Measurements from ENCODE around the gene ST6GALNAC3. TPM values are rescaled to one million over a fixed set of nuclear protein-coding genes. Genes with fewer than 3 reads are reported as not detected.

The ST6GALNAC3 gene
- polyA plus RNA-seq, 1 donor from 2014 or later, result 0.99 TPM

GRCh38 chr1:76055987-76056386 lies 18.6 kb upstream of the ST6GALNAC3 start:
- H3K4me3 Mint-ChIP-seq, result no peak overlapping the region
- peaks cover 0 to 2% (median 2%) of the 10 kb centered on the region in 3 donors for H3K9me3 Mint-ChIP-seq
- peaks cover 6% of the 10 kb centered on the region for H3K27me3 Mint-ChIP-seq
- no peak overlapping the region for H3K27ac Mint-ChIP-seq
- no peaks in the 10 kb centered on the region for H3K4me1 Mint-ChIP-seq
- H3K36me3 Mint-ChIP-seq, result no peaks in the 10 kb centered on the region

DNA sequence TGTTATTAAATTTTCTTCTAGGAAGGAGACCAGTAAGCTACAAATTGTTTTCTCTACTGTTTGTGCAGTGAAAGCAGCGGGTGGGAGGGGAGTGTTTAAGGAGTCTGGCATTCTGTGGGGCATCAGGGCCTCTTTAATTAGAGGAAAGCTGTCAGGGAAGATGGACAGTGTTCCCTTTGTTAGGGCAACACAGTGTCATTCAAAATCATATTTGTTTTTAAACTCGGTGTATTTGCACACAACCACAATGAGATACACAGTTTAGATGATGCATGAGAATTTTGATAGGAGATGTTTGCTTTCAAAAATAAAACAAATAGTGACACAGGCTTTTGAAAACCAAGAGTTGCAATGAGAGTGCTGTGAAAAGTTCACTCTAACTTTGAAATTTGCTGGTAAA lies 15.1 kb upstream of the ST6GALNAC3 start:
- no peak overlapping the region for H3K27ac Mint-ChIP-seq
- H3K4me1 Mint-ChIP-seq, result no peaks in the 10 kb centered on the region
- peaks cover 6% of the 10 kb centered on the region for H3K27me3 Mint-ChIP-seq
- H3K36me3 Mint-ChIP-seq, result no peaks in the 10 kb centered on the region
- no peak overlapping the region for H3K4me3 Mint-ChIP-seq
- H3K9me3 Mint-ChIP-seq, result peaks cover 0 to 2% (median 2%) of the 10 kb centered on the region in 3 donors

- no peaks in the 10 kb centered on the region for H3K36me3 Mint-ChIP-seq
- no peak overlapping the region for H3K4me3 Mint-ChIP-seq
These were observed 9.3 kb upstream of the ST6GALNAC3 start for GRCh38 chr1:76065270-76065669.

DNA sequence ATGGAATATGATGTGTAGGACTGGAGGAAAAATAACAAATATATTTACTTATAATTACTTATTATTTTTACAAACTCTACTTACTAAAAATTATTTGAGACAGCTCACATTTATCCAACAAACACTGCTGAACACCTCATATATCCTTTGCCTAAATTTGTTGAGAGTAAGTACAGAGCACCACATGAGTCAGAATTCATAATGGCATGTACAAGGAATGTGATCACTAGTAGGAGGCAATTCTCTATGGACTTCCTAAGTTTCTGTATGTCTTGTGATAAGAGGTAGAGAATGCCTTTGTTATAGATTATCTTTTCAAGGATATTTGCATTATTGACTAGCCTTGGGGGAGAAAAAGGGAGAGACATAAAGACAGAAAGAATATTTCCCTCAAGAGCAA lies 8.2 kb upstream of the ST6GALNAC3 start:
- Mint-ChIP-seq H3K4me1 (no peaks in the 10 kb centered on the region), H3K4me3 (no peak overlapping the region), H3K9me3 (no peaks in the 10 kb centered on the region), H3K36me3 (no peaks in the 10 kb centered on the region), H3K27ac (no peak overlapping the region), H3K27me3 (no peaks in the 10 kb centered on the region)

More at GRCh38 chr1:76065270-76065669, 9.3 kb upstream of the ST6GALNAC3 start:
- no peaks in the 10 kb centered on the region for H3K4me1 Mint-ChIP-seq
- no peak overlapping the region for H3K27ac Mint-ChIP-seq
- no peaks in the 10 kb centered on the region for H3K9me3 Mint-ChIP-seq
- H3K27me3 Mint-ChIP-seq, result no peaks in the 10 kb centered on the region

DNA sequence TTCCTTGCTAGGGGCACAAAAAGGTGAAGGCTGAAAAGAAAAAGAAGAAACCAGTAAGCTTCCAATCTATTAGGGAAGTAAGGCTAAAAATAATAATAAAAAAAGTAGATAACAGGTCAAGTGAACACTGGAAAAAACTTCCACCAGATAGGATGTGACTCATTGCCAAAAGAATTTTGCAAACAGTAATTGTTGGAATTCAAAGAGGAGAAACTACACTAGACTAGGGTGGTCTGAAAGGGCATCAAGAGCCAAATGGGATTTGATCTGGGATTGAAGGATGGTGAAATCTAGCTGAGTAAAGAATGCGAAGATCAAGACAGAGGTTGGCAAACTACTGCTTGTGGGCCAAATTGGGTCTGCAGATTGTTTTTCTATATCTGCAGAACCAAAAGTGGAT lies 6.0 kb upstream of the ST6GALNAC3 start:
- H3K27me3 Mint-ChIP-seq, result no peaks in the 10 kb centered on the region
- no peaks in the 10 kb centered on the region for H3K9me3 Mint-ChIP-seq
- H3K4me1 Mint-ChIP-seq, result no peaks in the 10 kb centered on the region
- no peak overlapping the region for H3K4me3 Mint-ChIP-seq
- H3K36me3 Mint-ChIP-seq, result no peaks in the 10 kb centered on the region
- H3K27ac Mint-ChIP-seq, result no peak overlapping the region

DNA sequence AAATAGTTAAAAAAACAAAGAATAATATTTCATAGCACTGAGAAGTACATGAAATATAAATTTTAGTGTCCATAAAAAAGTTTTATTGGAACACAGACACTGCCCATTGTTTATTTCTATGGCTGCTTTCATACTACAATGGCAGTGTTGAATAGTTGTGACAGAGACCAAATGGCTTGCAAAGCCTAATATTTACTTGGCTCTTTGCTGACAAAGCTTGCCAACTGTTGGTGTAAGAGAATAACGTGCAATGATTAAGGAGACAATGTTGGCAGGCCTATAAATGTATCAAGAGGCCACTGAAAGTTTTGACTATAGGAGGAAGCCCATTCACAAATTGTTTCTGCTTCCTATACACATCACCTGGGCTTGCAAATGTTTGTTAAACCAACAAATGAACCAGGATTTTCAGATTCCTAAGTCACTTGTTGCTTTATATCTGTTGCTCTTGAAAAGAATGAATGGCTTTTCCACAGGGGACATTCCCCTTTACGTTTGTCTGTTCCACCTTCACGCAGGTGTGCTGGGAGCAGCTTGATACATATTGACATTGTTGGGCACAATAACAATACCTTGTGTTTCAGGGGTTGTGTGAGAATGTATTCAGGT lies 5.5 kb upstream of the ST6GALNAC3 start:
- Mint-ChIP-seq H3K27ac (no peak overlapping the region), H3K4me3 (no peak overlapping the region), H3K4me1 (peaks cover under 1 to 3% (median under 1%) of the 10 kb centered on the region in 3 donors), H3K36me3 (no peaks in the 10 kb centered on the region), H3K9me3 (no peaks in the 10 kb centered on the region), H3K27me3 (no peaks in the 10 kb centered on the region)

- Mint-ChIP-seq H3K4me3 (no peak overlapping the region), H3K9me3 (no peaks in the 10 kb centered on the region), H3K36me3 (no peaks in the 10 kb centered on the region), H3K27ac (no peak overlapping the region), H3K4me1 (peaks cover 6 to 11% (median 9%) of the 10 kb centered on the region in 3 donors), H3K27me3 (no peaks in the 10 kb centered on the region)
These were observed 4.0 kb upstream of the ST6GALNAC3 start for GRCh38 chr1:76070538-76070937.

GRCh38 chr1:76073481-76073880 lies 1.1 kb upstream of the ST6GALNAC3 start:
- Mint-ChIP-seq H3K9me3 (no peaks in the 10 kb centered on the region), H3K4me3 (peak overlapping the region in 2 of 4 donors; percentile 32 to 76), H3K27me3 (no peaks in the 10 kb centered on the region), H3K36me3 (no peaks in the 10 kb centered on the region), H3K4me1 (peaks cover 14 to 24% (median 18%) of the 10 kb centered on the region in 3 donors), H3K27ac (peak overlapping the region in 2 of 3 donors; percentile 8 to 73)

DNA sequence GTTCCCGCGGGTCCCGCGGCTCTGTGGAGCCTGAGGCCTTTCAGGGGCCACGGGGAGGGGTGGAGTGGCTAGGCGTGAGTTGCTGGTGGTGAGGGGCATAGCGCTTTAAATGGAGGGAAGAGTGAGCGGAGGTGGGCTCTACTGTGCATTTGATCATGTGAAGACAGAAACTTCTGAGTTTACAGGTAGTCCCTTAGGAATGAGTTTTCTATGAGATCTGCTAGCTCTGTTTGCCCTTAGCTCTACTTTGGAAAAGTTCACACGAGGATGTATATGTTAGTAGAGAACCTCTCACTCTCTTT lies 593 bp downstream of the ST6GALNAC3 start:
- Mint-ChIP-seq H3K27ac (peak overlapping the region; percentile 18 to 95 (median 30)), H3K4me3 (peak overlapping the region; percentile 76 to 91 (median 87)), H3K36me3 (no peaks in the 10 kb centered on the region), H3K27me3 (peaks cover 1% of the 10 kb centered on the region), H3K4me1 (peaks cover 18 to 29% (median 18%) of the 10 kb centered on the region in 3 donors), H3K9me3 (no peaks in the 10 kb centered on the region)

GRCh38 chr1:76075877-76076276 lies 1.3 kb downstream of the ST6GALNAC3 start:
- peak overlapping the region; percentile 18 to 95 (median 30) for H3K27ac Mint-ChIP-seq
- peaks cover 1% of the 10 kb centered on the region for H3K27me3 Mint-ChIP-seq
- H3K9me3 Mint-ChIP-seq, result no peaks in the 10 kb centered on the region
- no peaks in the 10 kb centered on the region for H3K36me3 Mint-ChIP-seq
- H3K4me1 Mint-ChIP-seq, result peaks cover 18 to 32% (median 20%) of the 10 kb centered on the region in 3 donors
- H3K4me3 Mint-ChIP-seq, result peak overlapping the region; percentile 76 to 91 (median 87)

DNA sequence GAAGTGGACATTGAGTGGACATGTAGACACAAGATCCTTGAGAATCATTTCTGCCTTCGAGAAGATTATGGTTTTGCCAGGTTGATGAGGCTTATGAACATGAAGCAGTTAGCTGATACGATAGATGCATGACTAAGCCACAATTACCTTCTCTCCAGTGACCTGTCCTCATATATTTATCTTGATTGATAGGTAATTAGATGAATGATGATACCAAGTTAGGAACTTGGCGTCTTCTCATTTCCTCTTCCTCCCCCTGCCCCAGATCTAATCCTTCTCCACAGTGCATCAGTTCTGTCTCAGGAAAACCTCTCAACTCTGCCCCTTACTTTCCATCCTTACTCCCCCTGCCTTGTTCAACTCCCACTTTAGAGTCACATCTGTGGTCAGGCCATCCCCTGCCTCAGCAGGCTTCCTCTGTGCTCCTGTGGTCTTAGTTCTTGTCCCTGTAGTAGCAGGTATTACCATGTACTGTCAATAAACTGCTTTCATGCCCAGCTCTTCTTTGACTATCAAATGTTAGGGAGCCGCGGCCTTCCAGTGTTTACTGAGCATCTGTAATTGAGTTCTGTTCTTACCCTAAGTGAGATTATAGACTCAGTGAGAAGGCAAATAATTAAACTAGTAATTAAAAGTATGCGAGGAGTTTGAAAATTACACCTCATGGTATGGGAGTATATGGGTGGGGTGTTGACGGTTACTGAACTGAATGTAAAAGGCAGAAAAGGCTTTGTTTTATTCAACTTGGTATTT lies 5.1 kb downstream of the ST6GALNAC3 start:
- H3K4me3 Mint-ChIP-seq, result no peak overlapping the region
- H3K9me3 Mint-ChIP-seq, result no peaks in the 10 kb centered on the region
- H3K4me1 Mint-ChIP-seq, result peaks cover 20 to 37% (median 24%) of the 10 kb centered on the region in 3 donors
- H3K36me3 Mint-ChIP-seq, result no peaks in the 10 kb centered on the region
- H3K27ac Mint-ChIP-seq, result no peak overlapping the region
- peaks cover 1% of the 10 kb centered on the region for H3K27me3 Mint-ChIP-seq

DNA sequence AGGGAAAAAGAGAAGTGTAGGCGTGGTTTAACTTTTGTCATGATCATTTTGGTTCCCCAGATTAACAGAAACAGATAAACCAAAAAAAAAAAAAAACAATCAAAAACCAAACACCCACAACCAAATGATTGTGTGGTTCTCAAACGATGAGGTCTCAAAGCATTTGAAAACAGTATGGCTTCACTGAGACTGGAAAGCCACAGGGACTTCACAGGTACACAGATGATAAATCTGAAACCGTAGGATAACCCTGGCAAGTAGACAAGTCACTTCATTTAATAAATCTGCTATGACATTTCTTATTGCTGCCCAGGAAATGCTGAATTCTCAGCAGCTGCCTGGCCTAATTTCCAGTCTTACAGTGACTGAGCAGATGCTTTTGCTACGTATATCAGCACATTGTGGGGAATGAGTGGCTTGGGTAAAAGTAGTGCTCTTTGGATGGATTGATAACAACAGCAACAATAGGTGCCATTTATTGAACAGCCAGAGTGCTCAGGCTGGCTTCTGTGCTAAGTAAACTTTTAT lies 6.1 kb downstream of the ST6GALNAC3 start:
- Mint-ChIP-seq H3K9me3 (no peaks in the 10 kb centered on the region), H3K4me3 (peak overlapping the region in 1 of 4 donors; percentile 73), H3K4me1 (peaks cover 14 to 34% (median 20%) of the 10 kb centered on the region in 3 donors), H3K36me3 (no peaks in the 10 kb centered on the region), H3K27ac (peak overlapping the region in 1 of 3 donors; percentile 47), H3K27me3 (peaks cover 1% of the 10 kb centered on the region)

DNA sequence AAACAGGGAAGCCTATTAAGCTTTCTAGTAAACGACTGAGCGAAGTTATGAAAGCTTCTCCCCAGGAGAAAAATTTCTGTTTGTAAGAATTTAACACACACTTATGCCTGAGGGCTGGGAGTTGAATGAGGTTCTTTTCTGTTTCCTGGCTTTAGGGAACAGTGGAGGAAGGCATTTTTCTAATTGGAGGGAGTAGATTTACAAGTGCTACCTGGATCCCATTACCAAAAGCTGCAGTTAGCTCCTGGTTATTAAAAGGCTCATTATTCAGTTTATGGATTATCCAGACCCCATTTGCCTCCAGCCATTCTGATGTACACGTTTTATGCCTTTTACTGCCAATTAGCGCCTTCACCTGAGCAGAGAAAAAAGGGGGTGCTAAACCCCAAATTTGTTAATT lies 7.5 kb downstream of the ST6GALNAC3 start:
- Mint-ChIP-seq H3K4me1 (peaks cover 9 to 23% (median 13%) of the 10 kb centered on the region in 3 donors), H3K27ac (no peak overlapping the region), H3K36me3 (no peaks in the 10 kb centered on the region), H3K27me3 (peaks cover 1% of the 10 kb centered on the region), H3K9me3 (no peaks in the 10 kb centered on the region), H3K4me3 (no peak overlapping the region)

GRCh38 chr1:76083189-76083588 lies 8.6 kb downstream of the ST6GALNAC3 start:
- H3K27me3 Mint-ChIP-seq, result peaks cover 1% of the 10 kb centered on the region
- peak overlapping the region in 3 of 4 donors; percentile 35 to 85 (median 78) for H3K4me3 Mint-ChIP-seq
- peak overlapping the region in 1 of 3 donors; percentile 14 for H3K27ac Mint-ChIP-seq
- H3K4me1 Mint-ChIP-seq, result peaks cover 13 to 22% (median 15%) of the 10 kb centered on the region in 3 donors
- H3K9me3 Mint-ChIP-seq, result no peaks in the 10 kb centered on the region
- no peaks in the 10 kb centered on the region for H3K36me3 Mint-ChIP-seq

GRCh38 chr1:76084029-76084627 lies 9.6 kb downstream of the ST6GALNAC3 start:
- no peaks in the 10 kb centered on the region for H3K27me3 Mint-ChIP-seq
- no peaks in the 10 kb centered on the region for H3K36me3 Mint-ChIP-seq
- H3K9me3 Mint-ChIP-seq, result no peaks in the 10 kb centered on the region
- H3K4me3 Mint-ChIP-seq, result no peak overlapping the region
- H3K4me1 Mint-ChIP-seq, result peaks cover 13 to 22% (median 15%) of the 10 kb centered on the region in 3 donors
- H3K27ac Mint-ChIP-seq, result no peak overlapping the region
